ENCODE results near the gene KIAA2012. TPM values are rescaled to one million over a fixed set of nuclear protein-coding genes. Genes with fewer than 3 reads are reported as not detected.

KIAA2012 gene
- total and polyA plus RNA-seq, 5 donors from 2014 or later, result not detected

DNA sequence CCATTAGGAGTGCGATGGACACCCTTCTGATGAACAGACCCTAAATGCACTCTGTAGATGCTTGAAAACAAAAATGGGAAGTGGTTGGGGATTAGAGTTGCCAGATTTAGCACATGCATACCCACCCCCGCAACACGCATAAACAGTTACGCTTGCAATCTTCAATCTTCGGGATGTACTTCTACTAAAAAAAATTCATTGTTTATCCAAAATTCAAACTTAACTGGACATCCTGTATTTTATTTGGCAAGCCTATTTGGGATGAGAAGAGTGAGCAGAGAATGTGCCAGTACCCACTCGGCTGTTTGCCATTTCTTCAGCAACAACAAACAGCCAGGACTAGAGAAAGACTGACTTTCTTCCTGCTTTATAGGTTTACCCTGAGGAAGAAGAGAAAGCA is 18.4 kb downstream of the KIAA2012 start:
- Histone ChIP-seq H3K9me3 (ENCODE audit: control insufficient read depth in 2 of 2, low read length in 2 of 2) (no peaks in the 10 kb centered on the region), H3K4me3 (ENCODE audit: low read depth, low read length) (no peak overlapping the region), H3K36me3 (ENCODE audit: control insufficient read depth, insufficient read depth, low read length) (no peaks in the 10 kb centered on the region)

DNA sequence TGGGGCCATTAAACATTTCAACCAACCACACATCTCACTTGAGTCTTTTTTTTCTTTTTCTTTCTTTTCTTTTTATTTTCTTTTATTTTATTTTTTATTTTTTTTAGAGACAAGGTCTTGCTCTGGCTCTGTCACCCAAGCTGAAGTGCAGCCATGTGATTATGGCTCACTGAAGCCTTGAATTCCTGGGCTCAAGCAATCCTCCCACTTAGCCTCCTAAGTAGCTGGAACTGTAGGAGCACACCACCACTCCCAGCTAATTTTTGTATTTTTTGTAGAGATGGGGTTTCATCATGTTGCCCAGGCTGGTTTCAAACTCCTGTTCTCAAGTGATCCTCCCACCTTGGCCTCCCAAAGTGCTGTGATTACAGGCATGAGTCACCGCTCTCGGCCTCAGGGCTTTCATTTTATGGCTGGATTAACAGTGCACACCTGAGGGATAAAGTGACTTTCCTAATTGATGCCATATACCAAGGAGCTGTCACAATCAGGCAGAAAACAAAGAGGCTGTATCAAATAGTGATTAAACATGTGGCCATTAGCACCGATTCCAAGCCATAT is 21.5 kb downstream of the KIAA2012 start:
- Histone ChIP-seq H3K27me3 (ENCODE audit: control insufficient read depth, insufficient read depth, low read length) (peaks cover 6% of the 10 kb centered on the region), H3K27ac (ENCODE audit: insufficient read depth, low read length, poor library complexity, severe bottlenecking) (no peak overlapping the region), H3K4me1 (ENCODE audit: control insufficient read depth, insufficient read depth, low read length, poor library complexity, severe bottlenecking) (no peaks in the 10 kb centered on the region), H3K4me3 (ENCODE audit: low read depth, low read length) (no peak overlapping the region), H3K36me3 (ENCODE audit: control insufficient read depth, insufficient read depth, low read length) (no peaks in the 10 kb centered on the region), H3K9me3 (ENCODE audit: control insufficient read depth in 2 of 2, low read length in 2 of 2) (no peaks in the 10 kb centered on the region)
- Mint-ChIP-seq H3K9me3 (no peaks in the 10 kb centered on the region), H3K4me1 (no peaks in the 10 kb centered on the region), H3K27ac (no peak overlapping the region), H3K4me3 (no peak overlapping the region), H3K27me3 (peaks cover 16% of the 10 kb centered on the region), H3K36me3 (no peaks in the 10 kb centered on the region)
- ATAC-seq (ENCODE audit: low read depth in 2 of 2) (no peak), DNase-seq (no peak)

More for the DNA sequence above, 18.4 kb downstream of the KIAA2012 start:
- peak overlapping the region in 1 of 3 donors; percentile 48 for H3K27ac Mint-ChIP-seq
- no peaks in the 10 kb centered on the region for H3K4me1 ChIP-seq (ENCODE audit: control insufficient read depth, insufficient read depth, low read length, poor library complexity, severe bottlenecking)
- no peaks in the 10 kb centered on the region for H3K9me3 Mint-ChIP-seq
- H3K4me3 Mint-ChIP-seq, result no peak overlapping the region
- ATAC-seq (ENCODE audit: low read depth in 2 of 2) (no peak), DNase-seq (no peak)
- no peaks in the 10 kb centered on the region for H3K4me1 Mint-ChIP-seq
- H3K27me3 ChIP-seq (ENCODE audit: control insufficient read depth, insufficient read depth, low read length), result peaks cover 8% of the 10 kb centered on the region
- H3K27ac ChIP-seq (ENCODE audit: insufficient read depth, low read length, poor library complexity, severe bottlenecking), result no peak overlapping the region
- H3K27me3 Mint-ChIP-seq, result peaks cover 24% of the 10 kb centered on the region
- H3K36me3 Mint-ChIP-seq, result no peaks in the 10 kb centered on the region

DNA sequence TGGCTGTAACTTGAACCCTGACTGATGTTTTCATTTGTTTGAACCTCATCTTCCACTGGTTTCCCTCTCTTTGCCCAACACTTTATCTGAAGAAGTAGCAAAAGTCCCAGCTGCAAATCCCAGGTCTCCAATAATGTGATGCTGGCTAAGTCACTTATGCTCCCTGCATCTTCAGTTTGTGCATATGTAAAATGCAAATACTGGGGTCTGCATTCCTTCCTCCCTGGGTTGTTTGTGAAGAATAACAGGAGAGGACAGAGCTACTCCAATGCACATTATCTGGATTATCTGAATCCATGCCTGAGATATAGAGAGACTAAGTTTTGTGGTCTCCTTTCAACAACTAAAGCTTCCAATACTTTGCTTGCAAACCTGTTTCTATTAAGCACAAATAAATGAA is 22.2 kb downstream of the KIAA2012 start:
- H3K4me3 ChIP-seq (ENCODE audit: low read depth, low read length), result no peak overlapping the region
- H3K4me3 Mint-ChIP-seq, result no peak overlapping the region
- H3K27me3 Mint-ChIP-seq, result peaks cover 13% of the 10 kb centered on the region

DNA sequence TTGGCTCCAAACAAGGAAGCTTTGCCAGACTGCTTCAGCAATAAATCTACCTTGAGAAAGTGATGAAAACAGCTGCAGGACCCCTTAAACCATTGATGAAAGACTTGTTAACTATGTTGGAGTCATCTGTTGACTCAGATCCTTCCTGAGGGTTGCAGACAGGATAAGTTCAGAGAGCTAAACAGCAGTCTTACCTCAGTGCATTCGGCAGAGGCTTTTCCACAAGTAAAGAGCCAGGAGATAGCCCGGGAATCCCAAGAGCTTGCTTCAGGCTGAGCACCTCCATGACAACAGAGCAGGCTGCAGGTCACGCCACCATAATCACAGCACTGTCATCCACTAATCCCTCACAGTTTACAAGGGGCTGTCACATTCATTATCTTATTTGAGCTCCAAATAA is 23.7 kb downstream of the KIAA2012 start:
- no peak overlapping the region for H3K27ac ChIP-seq (ENCODE audit: insufficient read depth, low read length, poor library complexity, severe bottlenecking)
- no peaks in the 10 kb centered on the region for H3K9me3 Mint-ChIP-seq
- peaks cover 4% of the 10 kb centered on the region for H3K27me3 Mint-ChIP-seq
- H3K27ac Mint-ChIP-seq, result no peak overlapping the region
- H3K4me1 ChIP-seq (ENCODE audit: control insufficient read depth, insufficient read depth, low read length, poor library complexity, severe bottlenecking), result no peaks in the 10 kb centered on the region
- no peaks in the 10 kb centered on the region for H3K9me3 ChIP-seq (ENCODE audit: control insufficient read depth in 2 of 2, low read length in 2 of 2)
- no peak overlapping the region for H3K4me3 ChIP-seq (ENCODE audit: low read depth, low read length)
- H3K36me3 Mint-ChIP-seq, result no peaks in the 10 kb centered on the region
- DNase-seq (no peak), ATAC-seq (ENCODE audit: low read depth in 2 of 2) (no peak)
- H3K36me3 ChIP-seq (ENCODE audit: control insufficient read depth, insufficient read depth, low read length), result no peaks in the 10 kb centered on the region
- no peak overlapping the region for H3K4me3 Mint-ChIP-seq
- H3K27me3 ChIP-seq (ENCODE audit: control insufficient read depth, insufficient read depth, low read length), result peaks cover 6% of the 10 kb centered on the region
- H3K4me1 Mint-ChIP-seq, result no peaks in the 10 kb centered on the region

More for the DNA sequence above, 22.2 kb downstream of the KIAA2012 start:
- no peaks in the 10 kb centered on the region for H3K36me3 ChIP-seq (ENCODE audit: control insufficient read depth, insufficient read depth, low read length)
- peaks cover 6% of the 10 kb centered on the region for H3K27me3 ChIP-seq (ENCODE audit: control insufficient read depth, insufficient read depth, low read length)
- Mint-ChIP-seq H3K9me3 (no peaks in the 10 kb centered on the region), H3K27ac (no peak overlapping the region), H3K36me3 (no peaks in the 10 kb centered on the region), H3K4me1 (no peaks in the 10 kb centered on the region)
- no peaks in the 10 kb centered on the region for H3K9me3 ChIP-seq (ENCODE audit: control insufficient read depth in 2 of 2, low read length in 2 of 2)
- no peak overlapping the region for H3K27ac ChIP-seq (ENCODE audit: insufficient read depth, low read length, poor library complexity, severe bottlenecking)
- no peak for DNase-seq
- ATAC-seq (ENCODE audit: low read depth in 2 of 2), result no peak
- H3K4me1 ChIP-seq (ENCODE audit: control insufficient read depth, insufficient read depth, low read length, poor library complexity, severe bottlenecking), result no peaks in the 10 kb centered on the region

DNA sequence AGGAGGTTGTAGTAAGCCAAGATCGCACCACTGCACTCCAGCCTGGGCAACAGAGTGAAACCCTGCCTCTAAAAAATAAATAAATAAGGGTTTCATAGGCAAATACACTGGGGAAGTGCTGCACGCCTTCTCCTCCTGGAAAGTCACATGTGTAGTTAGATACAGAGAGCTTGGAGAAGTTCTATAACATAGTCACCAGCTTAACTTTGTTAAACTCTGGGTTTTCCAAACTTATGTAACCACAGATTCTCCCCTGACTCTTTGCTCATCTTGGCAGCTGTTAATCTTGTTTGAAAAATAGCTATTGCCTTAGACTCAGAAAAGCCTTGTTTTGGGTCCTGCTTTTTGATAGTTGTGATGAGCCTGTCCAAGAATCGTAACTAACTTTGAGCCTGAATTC is 25.2 kb downstream of the KIAA2012 start:
- no peaks in the 10 kb centered on the region for H3K4me1 ChIP-seq (ENCODE audit: control insufficient read depth, insufficient read depth, low read length, poor library complexity, severe bottlenecking)

GRCh38 chr2:202099515-202099914 is 26.5 kb downstream of the KIAA2012 start:
- no peaks in the 10 kb centered on the region for H3K4me1 ChIP-seq (ENCODE audit: control insufficient read depth, insufficient read depth, low read length, poor library complexity, severe bottlenecking)
- no peak for ATAC-seq (ENCODE audit: low read depth in 2 of 2)
- Mint-ChIP-seq H3K27me3 (peaks cover 4% of the 10 kb centered on the region), H3K4me3 (no peak overlapping the region), H3K27ac (no peak overlapping the region), H3K4me1 (no peaks in the 10 kb centered on the region), H3K9me3 (peaks cover 0 to 2% (median 0%) of the 10 kb centered on the region in 7 donors), H3K36me3 (no peaks in the 10 kb centered on the region)
- peaks cover 6% of the 10 kb centered on the region for H3K27me3 ChIP-seq (ENCODE audit: control insufficient read depth, insufficient read depth, low read length)
- no peaks in the 10 kb centered on the region for H3K36me3 ChIP-seq (ENCODE audit: control insufficient read depth, insufficient read depth, low read length)
- DNase-seq, result no peak
- H3K27ac ChIP-seq (ENCODE audit: insufficient read depth, low read length, poor library complexity, severe bottlenecking), result no peak overlapping the region
- no peaks in the 10 kb centered on the region for H3K9me3 ChIP-seq (ENCODE audit: control insufficient read depth in 2 of 2, low read length in 2 of 2)
- H3K4me3 ChIP-seq (ENCODE audit: low read depth, low read length), result no peak overlapping the region

More for the DNA sequence above, 25.2 kb downstream of the KIAA2012 start:
- H3K4me3 Mint-ChIP-seq, result no peak overlapping the region
- Histone ChIP-seq H3K4me3 (ENCODE audit: low read depth, low read length) (no peak overlapping the region), H3K27ac (ENCODE audit: insufficient read depth, low read length, poor library complexity, severe bottlenecking) (no peak overlapping the region), H3K36me3 (ENCODE audit: control insufficient read depth, insufficient read depth, low read length) (no peaks in the 10 kb centered on the region), H3K9me3 (ENCODE audit: control insufficient read depth in 2 of 2, low read length in 2 of 2) (no peaks in the 10 kb centered on the region), H3K27me3 (ENCODE audit: control insufficient read depth, insufficient read depth, low read length) (peaks cover 4% of the 10 kb centered on the region)
- peaks cover 4% of the 10 kb centered on the region for H3K27me3 Mint-ChIP-seq
- H3K9me3 Mint-ChIP-seq, result no peaks in the 10 kb centered on the region
- no peak overlapping the region for H3K27ac Mint-ChIP-seq
- H3K36me3 Mint-ChIP-seq, result no peaks in the 10 kb centered on the region
- DNase-seq (no peak), ATAC-seq (ENCODE audit: low read depth in 2 of 2) (no peak)
- no peaks in the 10 kb centered on the region for H3K4me1 Mint-ChIP-seq

DNA sequence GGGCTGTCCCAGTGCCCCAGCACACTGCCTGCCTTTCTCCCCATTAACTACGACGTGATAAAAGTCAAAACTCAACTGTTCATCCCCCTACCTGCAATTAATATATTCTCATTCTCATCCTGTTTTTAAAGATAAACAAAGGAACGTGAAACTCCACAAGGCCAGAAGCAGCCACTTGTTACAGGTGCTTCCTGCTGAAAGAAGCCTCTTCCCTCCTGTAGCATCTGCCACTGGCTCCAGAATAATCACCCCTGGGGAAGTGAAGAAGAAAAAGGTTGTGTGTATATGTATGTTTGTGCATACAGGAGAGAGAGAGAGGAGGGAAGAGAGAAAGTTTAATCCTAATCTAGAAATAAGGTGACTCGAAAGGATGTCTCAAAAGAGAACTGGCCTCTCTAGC is 27.1 kb downstream of the KIAA2012 start:
- Mint-ChIP-seq H3K4me3 (no peak overlapping the region), H3K4me1 (no peaks in the 10 kb centered on the region), H3K36me3 (no peaks in the 10 kb centered on the region), H3K9me3 (peaks cover 0 to 2% (median 0%) of the 10 kb centered on the region in 7 donors), H3K27me3 (peaks cover 4% of the 10 kb centered on the region), H3K27ac (peak overlapping the region in 1 of 3 donors; percentile 1)
- DNase-seq, result no peak
- no peak for ATAC-seq (ENCODE audit: low read depth in 2 of 2)
- no peaks in the 10 kb centered on the region for H3K9me3 ChIP-seq (ENCODE audit: control insufficient read depth in 2 of 2, low read length in 2 of 2)
- no peak overlapping the region for H3K27ac ChIP-seq (ENCODE audit: insufficient read depth, low read length, poor library complexity, severe bottlenecking)
- no peaks in the 10 kb centered on the region for H3K36me3 ChIP-seq (ENCODE audit: control insufficient read depth, insufficient read depth, low read length)
- H3K27me3 ChIP-seq (ENCODE audit: control insufficient read depth, insufficient read depth, low read length), result peaks cover 4% of the 10 kb centered on the region
- H3K4me3 ChIP-seq (ENCODE audit: low read depth, low read length), result no peak overlapping the region
- no peaks in the 10 kb centered on the region for H3K4me1 ChIP-seq (ENCODE audit: control insufficient read depth, insufficient read depth, low read length, poor library complexity, severe bottlenecking)

DNA sequence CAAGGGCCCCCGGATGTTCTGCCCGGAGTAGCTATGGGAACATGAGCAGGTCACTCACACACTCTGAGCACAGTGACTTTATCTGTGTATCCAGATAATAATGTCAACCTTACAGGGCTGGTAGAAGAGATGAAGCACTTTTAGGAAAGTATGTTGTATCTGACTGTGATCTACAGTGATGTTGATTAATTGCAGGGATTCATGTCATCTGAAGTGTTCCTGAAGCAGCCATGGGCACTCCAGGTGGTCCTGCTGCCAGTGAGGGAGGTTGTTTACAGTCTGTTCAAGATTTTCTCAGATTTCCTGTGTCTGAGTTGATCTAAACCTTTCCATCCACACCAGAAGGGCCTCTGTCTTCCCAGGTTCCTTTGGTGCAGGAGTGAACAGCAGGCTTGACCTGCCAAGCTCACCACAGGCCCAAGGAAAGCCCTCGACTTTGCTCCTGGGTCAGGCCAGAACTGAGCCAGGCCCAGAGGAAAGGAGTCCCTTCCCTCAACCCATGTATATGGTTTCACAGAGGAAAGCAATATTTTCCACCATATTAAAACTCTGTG is 28.0 kb downstream of the KIAA2012 start:
- no peaks in the 10 kb centered on the region for H3K9me3 ChIP-seq (ENCODE audit: control insufficient read depth in 2 of 2, low read length in 2 of 2)
- DNase-seq, result no peak
- Mint-ChIP-seq H3K27ac (no peak overlapping the region), H3K9me3 (peaks cover 0 to 2% (median 0%) of the 10 kb centered on the region in 7 donors), H3K36me3 (no peaks in the 10 kb centered on the region), H3K4me3 (no peak overlapping the region), H3K4me1 (no peaks in the 10 kb centered on the region), H3K27me3 (peaks cover 11% of the 10 kb centered on the region)
- peaks cover 2% of the 10 kb centered on the region for H3K27me3 ChIP-seq (ENCODE audit: control insufficient read depth, insufficient read depth, low read length)
- ATAC-seq (ENCODE audit: low read depth in 2 of 2), result no peak
- no peaks in the 10 kb centered on the region for H3K36me3 ChIP-seq (ENCODE audit: control insufficient read depth, insufficient read depth, low read length)
- no peaks in the 10 kb centered on the region for H3K4me1 ChIP-seq (ENCODE audit: control insufficient read depth, insufficient read depth, low read length, poor library complexity, severe bottlenecking)
- H3K4me3 ChIP-seq (ENCODE audit: low read depth, low read length), result no peak overlapping the region
- no peak overlapping the region for H3K27ac ChIP-seq (ENCODE audit: insufficient read depth, low read length, poor library complexity, severe bottlenecking)

All from CD4-positive, CD25-positive, alpha-beta regulatory T cell (primary cell).